Stimulated activated CD4-positive, alpha-beta T cell treated with anti-CD3 and anti-CD28 coated beads, TNF-alpha, amount 100 ng/mL, for 4 hours (primary cell): ENCODE measurements around the gene MDFIC2.
"Not testable (repeated sequence)": the region's sequence is repeated elsewhere in the genome, so short reads cannot be mapped to it uniquely, and the experiment has no call there.

Experiments
- DNase-seq, 3 experiments: peaks; one replicate each; pipeline ENCODE4 v3.0.0-alpha.2; 2020; ENCODE audit warnings: low read depth in 3 of 3

Gene MDFIC2

DNA sequence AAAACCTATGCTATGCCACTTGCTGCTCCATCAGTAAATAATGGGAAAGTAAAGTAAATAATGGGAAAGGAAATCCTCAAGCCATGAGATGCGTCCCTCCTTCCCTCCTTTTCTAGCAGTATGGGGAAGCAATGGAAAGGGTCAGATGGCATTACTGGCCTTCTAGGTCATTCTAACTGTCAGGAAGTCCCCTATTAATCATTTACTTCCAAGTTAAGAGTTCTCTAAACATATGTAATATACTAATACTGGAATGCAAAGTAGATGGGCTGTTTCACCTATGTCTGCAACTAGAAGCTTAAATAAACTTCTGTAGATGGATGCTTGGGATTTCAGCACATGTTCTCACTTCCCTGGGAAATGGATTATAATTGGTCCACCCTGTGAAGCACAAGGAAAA, 55.9 kb downstream of the MDFIC2 start:
- no peak for DNase-seq

DNA sequence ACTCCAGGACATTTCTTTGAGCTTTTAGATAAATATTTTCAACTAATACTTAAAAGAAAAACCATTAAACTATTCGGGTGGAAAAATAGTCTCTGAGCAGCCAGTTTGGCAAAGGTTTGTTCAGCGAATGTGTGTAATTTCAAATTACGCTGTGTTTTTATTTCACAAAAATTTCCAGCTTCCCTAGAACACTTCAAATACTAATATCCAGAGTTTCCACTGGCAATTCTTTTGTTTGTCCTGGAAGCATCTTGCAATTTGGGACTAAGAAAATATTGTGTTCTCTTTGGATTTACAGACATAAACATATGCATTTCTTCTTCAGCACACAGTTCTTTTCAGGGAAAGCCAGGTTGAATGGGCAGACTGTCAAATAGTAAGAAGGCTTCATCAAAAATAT, 61.9 kb downstream of the MDFIC2 start:
- no peak for DNase-seq

- DNase-seq: no peak
Observed at GRCh38 chr3:70249509-70250160, 62.8 kb downstream of the MDFIC2 start.

DNA sequence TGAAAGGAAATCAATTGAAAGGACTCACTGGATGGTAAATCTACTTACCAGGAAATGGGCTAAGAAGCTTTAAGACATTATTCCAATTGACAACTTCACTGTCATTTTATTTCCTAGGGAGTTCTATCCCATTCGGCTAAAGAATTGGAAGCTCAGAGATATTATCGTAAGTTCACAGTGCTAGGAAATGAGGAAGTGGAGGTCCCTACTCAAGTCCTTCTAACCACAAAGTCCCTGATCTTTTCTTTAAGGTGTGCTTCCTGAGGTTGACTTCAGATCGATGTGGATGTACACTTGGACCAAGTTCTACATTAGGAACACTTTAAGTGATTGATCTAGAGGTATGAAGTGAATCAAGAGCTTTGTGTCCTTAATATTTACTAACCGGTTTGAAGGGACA, 63.6 kb downstream of the MDFIC2 start:
- DNase-seq: no peak

DNA sequence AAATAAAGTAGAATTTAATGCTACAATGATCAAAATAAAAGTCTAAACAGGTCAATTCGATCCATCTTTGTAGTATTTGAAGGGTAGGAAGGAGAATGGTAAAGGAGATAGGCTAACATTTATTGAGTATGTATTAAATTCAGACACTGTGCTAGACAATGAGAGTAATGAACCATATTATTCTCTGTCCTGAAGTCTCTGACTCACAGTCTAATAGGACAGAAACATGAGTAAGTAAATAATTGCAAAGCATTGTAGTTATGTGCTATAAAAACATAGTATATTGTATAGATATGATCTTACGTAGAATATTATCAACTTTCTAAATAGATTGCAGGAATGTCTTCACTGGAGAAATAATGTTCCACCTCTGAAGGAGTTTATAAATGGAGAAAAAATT, 64.5 kb downstream of the MDFIC2 start:
- no peak for DNase-seq

DNA sequence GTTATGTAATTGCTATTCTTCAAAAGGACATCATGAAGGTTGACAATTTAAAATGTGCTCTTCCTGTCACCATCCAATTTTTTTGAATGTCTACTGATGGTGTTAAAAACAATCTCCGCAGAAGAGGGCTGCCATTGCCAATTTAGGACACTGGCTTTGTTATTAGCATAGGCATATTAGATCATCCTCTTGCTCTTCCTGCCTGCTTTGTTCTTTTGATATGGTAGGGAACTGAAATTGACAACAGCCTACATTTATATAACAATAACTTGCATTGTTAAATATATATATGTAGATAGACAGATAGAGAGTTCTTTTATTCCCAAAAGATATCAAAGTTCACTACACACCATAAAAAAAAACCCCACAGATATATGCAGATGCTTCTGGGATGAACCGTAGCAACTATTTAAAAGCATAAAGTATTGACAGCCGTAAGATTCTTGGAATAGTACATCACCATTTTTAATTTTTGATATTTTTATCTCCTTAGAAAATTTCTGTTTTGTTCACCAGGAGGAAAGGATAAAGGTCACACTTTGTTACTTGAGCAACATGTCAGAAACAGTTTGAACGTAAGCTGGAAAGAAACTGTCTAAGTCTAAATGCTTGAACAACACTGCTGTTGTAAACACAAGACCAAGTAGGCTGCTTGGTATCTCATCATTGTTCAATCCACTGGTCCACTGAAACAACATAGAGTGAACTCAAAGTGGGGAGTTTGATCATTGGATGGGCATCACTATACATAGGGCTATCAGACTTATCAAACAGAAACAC, 66.5 kb downstream of the MDFIC2 start:
- DNase-seq: no peak

DNA sequence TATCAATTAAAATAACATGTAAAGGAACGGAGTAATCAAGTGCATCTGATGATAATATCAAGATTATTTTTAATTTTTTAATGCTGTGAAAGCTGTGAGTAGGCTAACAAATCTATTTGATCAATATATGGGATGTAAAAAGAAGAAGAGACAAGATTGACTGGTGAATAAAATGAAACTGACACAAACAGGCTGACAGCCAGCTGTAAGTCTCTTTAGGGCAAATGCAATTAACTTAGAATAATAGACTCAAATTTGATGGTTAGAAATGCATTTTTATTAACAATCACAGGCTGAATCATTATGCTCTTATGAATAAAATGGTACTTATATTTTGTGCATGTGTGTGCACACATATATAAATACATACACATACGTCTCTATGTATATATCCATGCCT, 68.0 kb downstream of the MDFIC2 start:
- DNase-seq: no peak

DNA sequence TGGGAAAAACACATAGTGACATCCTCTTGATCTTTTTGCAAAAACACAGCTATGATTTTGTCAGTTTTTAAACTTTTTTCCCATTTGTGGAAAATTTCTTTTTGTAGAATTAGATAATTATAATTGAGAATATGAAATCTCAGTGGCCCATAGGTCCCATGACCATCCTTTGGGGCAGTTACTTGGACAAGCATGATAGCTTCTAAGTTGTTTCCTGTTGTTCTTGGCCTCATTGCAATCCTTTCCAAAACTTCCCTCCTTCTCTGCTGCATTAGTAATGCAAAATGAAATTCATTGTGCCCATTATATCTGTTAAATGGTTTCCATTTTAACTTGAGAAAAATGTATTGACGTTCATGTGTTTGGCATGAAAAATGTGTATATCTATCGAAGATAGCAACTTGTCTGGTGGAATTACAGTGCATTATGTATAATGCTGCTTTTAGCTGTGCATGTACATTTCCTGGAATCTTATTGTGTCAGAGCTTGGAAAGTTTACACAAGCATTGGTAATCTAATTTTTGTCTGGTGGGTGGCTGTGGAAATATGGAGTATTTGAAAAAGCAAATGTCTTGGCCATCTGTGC, 70.0 kb downstream of the MDFIC2 start:
- DNase-seq: no peak

DNA sequence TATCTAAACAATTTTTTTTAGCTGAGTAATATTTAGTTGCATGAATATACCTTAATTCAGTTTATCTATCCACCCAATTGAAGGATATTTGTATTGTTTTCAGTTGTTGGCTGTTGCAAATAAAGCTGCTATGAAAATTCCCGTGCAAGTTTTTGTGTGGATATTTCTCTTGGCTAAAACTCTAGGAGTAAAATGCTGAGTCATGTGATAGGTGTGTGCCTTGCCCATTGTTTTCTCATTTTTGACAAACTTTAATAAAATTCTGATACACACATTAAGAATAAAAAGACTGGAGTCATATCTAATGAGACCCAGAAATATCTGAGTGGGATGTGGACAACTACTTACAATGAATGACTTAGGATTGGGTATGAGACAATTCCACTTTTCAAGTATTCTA, 78.6 kb downstream of the MDFIC2 start:
- DNase-seq: no peak

GRCh38 chr3:70233112-70233511, 79.3 kb downstream of the MDFIC2 start:
- DNase-seq: no peak

GRCh38 chr3:70231266-70231701, 81.2 kb downstream of the MDFIC2 start:
- DNase-seq: no peak

DNA sequence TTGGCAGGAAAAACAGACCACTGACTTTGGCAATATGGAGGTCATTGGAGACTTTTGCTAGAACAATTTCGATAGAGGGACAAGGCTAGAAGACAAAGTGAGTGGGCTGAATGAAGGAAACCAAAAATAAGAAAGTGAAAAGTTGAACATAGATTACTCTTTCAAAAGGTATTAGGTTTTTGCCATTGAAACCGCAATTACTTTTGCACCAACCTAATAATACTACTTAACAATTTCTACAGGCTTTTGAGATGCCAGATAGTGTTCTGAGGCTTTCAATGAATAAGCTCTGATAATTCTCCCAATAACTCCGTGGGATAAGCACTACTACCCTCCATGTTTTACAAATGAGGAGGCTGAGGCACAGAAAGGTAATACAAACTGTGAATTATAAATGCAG, 85.0 kb downstream of the MDFIC2 start:
- no peak for DNase-seq

- DNase-seq: no peak
Observed at GRCh38 chr3:70225146-70225545, 87.3 kb downstream of the MDFIC2 start.

DNA sequence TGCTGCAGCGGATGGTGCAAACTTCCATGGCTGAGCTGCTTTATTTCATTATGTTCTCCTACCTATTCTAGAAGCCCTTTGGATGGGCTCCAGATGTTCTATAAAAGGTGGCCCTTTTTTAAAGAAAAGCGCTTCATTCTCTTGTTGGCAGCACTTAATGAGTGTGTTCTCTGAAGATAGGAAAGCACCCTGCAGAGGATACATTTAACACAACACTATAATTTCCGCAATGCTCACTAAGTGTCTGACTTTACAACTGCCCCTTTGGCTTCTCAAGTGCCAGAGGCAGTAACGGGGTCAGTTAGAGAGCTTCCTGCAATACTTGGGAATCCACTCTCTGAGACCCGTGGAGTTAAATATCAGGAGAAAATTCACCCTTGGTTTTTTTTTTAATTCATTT, 88.1 kb downstream of the MDFIC2 start:
- DNase-seq: no peak

DNA sequence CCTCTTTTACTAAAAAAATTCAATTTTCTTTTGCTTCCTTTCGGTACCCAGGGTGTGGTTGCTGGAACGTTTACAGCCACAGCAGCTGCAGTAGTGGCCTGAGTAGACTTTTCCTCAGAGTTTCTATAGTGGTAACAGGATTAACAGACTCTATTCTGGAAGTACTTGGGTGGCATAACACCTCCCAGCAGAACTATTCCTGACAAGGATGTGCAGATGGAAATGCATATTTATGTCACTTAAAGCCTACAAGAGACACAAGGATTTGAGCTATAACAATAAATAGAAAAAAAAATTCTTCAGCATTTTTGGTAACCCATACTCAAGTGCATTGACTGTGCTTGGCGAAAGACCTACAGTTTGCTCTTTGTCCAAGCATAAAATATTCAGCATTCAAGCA, 94.0 kb downstream of the MDFIC2 start:
- no peak for DNase-seq

- not testable (repeated sequence) for DNase-seq
Observed at GRCh38 chr3:70211274-70211673, 101.2 kb downstream of the MDFIC2 start.

DNA sequence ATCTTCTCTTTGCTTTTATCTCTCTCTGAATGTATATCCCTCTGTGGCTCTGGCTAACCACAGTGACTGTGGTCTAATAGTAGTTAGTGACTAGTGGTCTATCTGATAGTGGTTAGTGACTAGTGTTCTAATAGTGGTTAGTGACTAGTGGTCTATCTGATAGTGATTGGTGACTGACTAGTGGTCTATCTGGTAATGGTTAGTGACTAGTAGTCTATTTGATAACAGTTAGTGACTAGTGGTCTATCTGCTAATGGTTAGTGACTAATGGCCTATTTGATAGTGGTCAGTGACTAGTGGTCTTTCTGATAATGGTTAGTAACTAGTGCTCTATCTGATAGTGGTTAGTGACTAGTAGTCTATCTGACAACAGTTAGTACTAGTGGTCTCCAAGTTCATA, 110.5 kb downstream of the MDFIC2 start:
- no peak for DNase-seq

DNA sequence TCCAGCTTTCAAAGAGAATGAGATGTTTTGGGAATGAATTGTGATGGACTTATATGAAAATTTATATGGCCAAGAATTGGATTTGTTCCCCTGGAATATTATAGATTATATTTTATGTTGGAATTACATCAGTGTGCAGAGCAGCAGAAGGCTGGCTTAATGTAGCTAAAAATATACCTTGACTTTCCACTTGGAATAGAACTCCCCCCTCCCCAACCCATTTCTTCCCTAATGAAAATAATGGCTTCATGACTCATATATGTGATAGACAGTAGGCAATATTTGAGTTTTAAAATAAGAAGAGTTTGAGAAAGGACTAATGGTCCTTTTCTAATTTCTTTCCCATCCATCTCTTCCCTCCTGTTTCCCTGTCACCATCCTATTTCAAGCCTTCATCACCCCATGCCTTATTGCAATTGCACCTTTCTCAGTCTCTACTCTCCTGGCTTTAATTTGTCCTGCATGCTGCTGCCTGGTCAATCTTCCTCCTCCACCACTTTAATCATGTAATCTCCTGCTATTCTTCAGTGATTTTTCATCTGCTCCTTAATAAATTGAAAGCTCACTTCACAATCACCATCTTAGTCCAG, 122.5 kb downstream of the MDFIC2 start:
- no peak for DNase-seq

GRCh38 chr3:70186221-70186620, 126.2 kb downstream of the MDFIC2 start:
- no peak for DNase-seq

DNA sequence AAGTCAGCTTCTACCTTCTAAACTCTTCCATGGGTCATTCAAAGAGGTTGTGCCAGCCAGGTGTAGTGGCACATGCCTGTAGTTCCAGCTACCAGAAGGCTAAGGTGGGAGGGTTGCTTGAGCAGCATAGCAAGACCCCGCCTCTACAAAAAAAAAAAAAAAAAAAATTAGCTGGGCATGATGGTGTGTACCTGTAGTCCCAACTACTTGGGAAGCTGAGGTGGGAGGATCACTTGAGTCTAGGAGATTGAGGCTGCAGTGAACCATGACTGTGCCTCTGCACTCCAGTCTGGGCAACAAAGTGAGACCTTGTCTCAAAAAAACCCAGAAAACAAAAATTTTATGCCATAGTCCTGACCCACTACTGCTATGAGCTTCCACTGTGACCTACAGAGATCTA, 126.8 kb downstream of the MDFIC2 start:
- no peak for DNase-seq

- DNase-seq: no peak
Observed at GRCh38 chr3:70183781-70184504, 128.5 kb downstream of the MDFIC2 start.

- no peak for DNase-seq
Observed at GRCh38 chr3:70182166-70182565, 130.3 kb downstream of the MDFIC2 start.
